Urothelium cell line (cell line): ENCODE results near the gene CCT7.
"Not testable (repeated sequence)": the region's sequence is repeated elsewhere in the genome, so short reads cannot be mapped to it uniquely, and the experiment has no call there.

ENCODE experiments used
- DNase-seq: peaks from one replicate; pipeline ENCODE4 v3.0.0; 2011; ENCODE audit warnings: low spot score, mixed read lengths
- FAIRE-seq: peaks from 2 replicates; lab custom pipeline; 2011; peaks lifted over from hg19 to GRCh38; lab: Jason Lieb, UNC

Gene CCT7

DNA sequence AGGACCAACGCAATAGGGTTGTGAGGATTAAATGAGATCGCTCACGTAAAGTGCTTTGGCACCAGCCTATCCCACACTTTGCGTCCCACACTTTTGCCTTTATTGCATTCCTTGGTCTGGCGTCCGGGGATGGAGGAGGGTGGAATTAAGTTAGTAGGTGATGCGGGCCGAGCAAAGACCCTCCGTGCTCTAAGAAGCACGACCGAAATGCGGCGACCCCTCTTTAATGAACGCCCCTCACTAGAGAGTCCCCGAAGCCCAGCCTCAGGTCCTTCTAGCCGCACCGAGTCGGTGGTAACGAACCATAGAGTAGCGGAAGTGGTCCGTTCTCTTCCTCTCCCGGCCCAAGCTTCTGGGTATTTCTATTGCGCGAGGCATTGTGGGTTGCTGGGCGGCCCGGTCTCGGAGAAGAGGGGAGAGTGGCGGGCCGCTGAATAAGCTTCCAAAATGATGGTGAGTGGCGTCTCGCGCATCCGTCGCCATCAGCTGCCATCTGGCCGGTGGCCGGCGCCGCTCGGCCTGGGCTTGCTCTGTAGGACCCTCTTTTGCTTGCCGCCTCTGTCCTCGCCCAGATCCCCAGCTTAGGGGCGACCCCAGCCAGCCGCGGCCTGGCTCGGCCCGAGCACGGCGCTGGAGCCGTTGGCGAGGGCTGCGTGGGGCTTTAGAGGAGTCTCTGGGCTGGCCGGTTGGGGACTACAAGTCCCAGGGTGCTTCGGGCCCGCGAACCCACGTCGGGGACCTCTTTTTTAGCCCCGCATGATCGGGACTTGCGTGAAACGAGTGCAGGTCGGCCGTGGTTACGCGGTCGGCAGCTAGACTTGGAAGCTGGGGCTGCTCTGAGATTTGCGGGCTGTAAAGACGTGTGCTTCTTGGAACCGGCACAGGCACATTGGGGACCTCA is at the start of gene CCT7:
Gene CCT7 (plus strand): TSS at position 377 of the 901 bp plus-strand sequence. CDS start 71 bp downstream, at position 448.
- no peak for FAIRE-seq
- peak; percentile 94 for DNase-seq

DNA sequence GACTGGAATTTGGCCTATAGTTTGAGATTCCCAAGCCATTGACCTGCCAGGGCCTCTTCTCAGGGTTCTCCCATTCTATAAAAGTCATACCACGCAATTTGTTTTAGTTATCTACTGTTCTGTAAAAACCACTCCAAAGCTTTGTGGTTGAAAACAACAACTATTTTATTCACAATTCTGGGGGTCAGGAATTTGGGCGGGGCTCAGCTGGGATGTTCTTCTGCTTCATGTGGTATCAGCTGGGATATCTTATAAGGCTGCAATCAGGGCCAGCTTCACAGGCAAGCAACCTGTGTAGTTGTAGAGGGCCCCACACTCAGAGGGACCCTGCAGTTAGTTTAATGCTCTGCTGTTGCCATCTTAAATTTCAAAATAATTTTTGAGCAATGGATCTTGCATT is 48.1 kb upstream of the CCT7 start:
- FAIRE-seq, result no peak
- DNase-seq, result no peak

DNA sequence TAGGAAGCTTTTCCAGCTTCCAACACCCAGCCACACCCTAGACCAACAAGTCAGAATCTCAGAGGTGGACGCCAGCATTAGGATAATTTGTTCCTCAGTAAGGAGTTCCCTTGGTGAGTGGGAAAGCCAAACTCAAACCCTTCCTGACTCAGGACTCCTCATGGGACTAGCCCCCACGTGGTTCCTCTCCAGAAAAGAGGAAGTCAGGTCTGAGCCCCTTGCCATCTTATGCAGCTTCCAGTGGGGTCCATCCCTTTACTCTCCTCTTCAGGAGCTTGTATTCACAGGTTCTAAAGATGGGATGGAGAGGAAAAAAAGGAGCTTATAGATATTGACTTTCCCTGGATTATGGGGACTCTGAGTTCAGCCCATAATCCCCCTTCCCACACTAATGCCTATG is 46.6 kb upstream of the CCT7 start:
- DNase-seq (no peak), FAIRE-seq (no peak)

DNA sequence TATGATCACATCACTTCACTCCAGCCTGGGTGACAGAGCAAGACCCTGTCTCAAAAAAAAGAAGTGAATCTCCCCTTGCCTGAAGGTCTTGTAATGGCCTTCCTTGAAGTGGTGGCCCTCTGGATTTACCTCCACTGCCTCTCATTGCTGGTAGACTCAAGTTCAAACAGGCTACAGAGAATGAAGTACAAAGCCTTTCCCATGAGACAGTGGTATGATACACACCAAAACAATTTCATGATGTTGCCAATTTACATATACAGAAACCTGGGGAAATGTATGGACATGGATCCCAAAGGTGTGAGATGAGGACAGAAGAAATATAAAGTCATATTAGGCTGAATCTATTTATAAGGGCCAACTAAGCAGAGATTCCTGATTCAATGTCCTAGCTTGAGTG is 36.5 kb upstream of the CCT7 start:
- FAIRE-seq, result no peak
- DNase-seq, result no peak

DNA sequence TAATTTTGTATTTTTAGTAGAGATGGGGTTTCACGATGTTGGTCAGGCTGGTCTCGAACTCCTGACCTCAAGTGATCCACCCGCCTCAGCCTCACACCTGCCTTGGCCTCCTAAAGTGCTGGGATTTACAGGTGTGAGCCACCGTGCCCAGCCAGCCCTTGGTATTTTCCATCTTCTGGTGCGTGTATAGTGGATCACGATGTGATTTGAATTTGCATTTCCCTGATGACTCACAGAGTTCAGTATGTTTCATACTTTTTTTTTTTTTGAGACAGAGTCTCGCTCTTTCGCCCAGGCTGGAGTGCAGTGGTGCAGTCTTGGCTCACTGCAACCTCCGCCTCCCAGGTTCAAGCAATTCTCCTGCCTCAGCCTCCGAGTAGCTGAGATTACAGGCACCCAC is 33.8 kb upstream of the CCT7 start:
- FAIRE-seq, DNase-seq: not testable (repeated sequence)

DNA sequence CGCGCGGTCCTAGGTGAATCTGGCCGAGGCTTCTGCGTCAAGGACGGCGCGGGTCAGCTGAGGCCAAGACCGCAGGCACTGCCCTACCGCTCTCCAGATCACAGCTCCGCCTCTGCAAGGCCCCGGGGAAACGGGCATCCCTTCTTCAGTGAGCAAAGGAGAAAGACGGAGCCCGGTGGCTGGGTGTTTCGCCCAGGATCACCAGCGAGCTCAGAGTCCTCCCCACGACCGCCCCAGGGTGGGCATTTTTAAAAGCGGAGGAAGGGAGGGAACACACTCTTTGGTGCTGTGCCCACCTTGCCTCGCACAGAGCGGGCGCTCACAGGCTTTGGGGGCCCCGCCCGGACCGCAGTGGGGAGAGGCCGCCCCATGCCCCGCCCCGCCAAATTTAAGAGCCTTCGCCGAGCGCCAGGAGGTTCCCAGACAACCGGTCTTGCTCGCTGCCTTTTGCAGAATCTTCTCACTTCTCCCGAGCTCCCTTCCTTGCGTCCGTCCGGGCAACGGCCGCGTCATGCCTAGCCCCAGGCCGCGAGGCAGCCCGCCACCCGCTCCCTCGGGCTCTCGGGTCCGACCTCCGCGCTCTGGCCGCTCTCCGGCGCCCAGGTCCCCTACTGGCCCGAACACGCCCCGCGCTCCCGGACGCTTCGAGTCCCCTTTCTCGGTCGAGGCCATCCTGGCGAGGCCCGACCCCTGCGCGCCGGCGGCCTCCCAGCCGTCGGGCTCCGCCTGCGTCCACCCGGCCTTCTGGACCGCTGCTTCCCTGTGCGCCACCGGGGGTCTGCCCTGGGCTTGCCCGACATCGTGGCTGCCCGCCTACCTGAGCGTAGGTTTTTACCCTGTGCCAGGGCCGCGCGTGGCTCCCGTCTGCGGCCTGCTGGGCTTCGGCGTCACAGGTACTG is 31.7 kb upstream of the CCT7 start, which contains the start of gene NOTO:
Gene NOTO (plus strand): TSS at position 419 of the 899 bp plus-strand sequence. CDS start 93 bp downstream, at position 512.
- DNase-seq, result no peak

DNA sequence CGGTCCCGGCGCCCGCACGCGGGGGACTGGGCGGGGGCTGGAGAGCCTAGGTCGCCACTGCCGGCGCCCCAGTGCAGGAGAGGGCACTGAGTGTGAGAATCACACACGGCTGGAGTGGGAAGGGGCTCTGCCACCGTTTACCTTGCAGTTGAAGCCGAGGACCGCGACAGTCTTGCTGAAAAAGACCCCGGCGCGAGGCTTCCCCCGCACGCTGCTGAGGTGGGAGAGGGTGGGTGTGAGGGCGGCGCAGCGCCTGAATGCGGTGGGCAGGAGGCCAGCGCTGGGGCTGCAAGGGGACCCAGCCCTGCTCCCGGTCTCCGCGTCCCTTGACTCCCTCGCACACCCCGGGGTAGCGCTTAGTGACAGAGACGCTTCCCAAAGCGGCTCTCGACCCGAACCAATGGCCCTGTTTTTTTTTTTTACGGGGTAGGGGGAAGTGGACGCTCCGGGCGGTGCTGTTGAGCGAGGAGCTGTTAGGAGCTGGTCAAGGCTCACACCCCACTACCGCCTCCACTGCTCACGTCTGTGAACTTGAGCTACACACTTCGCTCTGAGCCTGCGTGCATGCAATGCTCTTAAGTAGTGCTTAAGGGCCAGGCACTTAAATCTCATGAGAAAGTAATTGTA is 30.9 kb upstream of the CCT7 start:
- no peak for DNase-seq
- FAIRE-seq, result no peak

More for the DNA sequence above, 31.7 kb upstream of the CCT7 start, which contains the start of gene NOTO:
- no peak for FAIRE-seq

DNA sequence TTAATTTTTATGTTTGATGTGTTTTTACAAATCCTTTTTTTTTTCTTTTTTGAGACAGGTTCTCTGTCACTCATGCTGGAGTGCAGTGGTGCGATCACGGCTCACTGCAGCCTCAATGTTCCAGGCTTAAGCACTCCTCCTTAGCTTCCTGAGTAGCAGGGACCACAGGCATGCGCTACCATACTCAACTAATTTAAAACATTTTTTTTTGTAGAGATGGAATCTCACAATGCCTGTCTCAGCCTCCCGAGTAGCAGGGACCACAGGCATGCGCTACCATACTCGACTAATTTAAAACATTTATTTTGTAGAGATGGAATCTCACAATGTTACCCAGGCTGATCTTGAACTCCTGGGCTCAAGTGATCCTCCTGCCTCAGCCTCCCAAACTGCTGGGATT is 28.5 kb upstream of the CCT7 start:
- FAIRE-seq, result no peak
- DNase-seq, result no peak

DNA sequence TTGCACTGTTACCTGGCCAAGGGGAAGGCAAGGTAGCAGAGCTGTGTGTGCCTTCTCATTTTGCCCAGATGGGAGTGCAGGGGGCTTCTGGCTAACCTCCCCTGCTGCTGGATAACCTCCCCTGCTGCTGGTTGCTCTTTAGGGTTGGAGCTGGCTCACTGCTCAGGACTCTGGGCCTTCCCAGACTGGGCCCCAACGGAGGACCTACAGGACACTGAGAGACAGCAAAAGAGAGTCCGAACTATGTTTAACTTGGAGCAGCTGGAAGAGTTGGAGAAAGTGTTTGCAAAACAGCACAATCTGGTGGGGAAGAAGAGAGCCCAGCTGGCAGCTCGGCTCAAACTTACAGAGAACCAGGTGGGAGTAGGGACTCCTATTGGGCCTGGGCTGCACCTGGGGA is 25.9 kb upstream of the CCT7 start:
- FAIRE-seq (no peak), DNase-seq (no peak)

DNA sequence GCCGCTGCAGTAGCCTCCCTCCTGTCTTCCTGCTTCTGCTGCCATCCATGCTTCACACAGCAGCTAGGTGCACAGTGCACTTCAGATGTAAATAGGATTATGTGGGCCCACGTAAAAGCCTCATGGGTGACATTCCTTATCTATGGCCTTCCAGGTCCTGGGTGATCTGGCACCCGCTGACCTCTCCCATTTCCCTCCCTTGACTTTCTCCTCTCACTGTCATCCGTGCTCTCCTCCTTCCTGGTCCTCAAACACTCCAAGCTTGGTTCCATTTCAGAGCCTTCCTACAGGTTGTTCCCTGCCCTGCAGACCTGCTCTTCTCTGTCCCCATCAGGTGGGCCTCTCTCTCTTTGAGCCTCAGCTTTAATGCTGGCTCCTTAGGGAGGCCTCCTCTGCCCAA is 24.1 kb upstream of the CCT7 start:
- FAIRE-seq, result no peak
- no peak for DNase-seq

DNA sequence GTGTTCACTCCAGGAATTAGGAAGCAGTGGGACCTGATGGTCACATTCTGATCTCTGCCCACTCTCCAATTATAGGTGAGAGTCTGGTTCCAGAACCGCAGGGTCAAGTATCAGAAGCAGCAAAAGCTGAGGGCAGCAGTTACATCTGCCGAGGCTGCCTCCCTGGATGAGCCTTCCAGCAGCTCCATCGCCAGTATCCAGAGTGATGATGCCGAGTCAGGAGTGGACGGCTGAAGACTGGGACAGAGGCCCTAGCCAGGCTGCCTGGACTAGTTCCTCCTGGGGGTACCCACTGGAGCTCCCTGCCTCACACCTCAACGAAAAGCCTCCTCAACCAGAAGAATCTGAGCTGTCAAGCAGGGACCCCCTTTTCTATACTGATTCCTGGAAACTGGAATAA is 23.4 kb upstream of the CCT7 start:
- no peak for FAIRE-seq
- DNase-seq, result no peak

DNA sequence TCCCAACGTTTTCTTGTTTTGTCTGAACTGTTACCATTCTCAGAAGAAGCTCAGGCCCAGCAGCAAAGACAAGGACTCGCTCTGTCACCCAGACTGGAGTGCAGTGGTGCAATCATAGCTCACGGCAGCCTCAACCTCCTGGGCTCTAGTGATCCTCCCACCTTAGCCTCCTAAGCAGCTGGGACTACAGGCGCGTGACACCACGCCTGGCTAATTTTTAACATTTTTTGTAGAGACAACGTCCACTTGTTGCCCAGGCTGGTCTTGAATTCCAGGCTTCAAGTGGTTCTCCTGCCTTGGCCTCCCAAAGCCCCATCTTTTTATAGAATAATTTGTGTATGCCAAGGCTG is 22.0 kb upstream of the CCT7 start:
- DNase-seq, result no peak
- FAIRE-seq, result no peak

DNA sequence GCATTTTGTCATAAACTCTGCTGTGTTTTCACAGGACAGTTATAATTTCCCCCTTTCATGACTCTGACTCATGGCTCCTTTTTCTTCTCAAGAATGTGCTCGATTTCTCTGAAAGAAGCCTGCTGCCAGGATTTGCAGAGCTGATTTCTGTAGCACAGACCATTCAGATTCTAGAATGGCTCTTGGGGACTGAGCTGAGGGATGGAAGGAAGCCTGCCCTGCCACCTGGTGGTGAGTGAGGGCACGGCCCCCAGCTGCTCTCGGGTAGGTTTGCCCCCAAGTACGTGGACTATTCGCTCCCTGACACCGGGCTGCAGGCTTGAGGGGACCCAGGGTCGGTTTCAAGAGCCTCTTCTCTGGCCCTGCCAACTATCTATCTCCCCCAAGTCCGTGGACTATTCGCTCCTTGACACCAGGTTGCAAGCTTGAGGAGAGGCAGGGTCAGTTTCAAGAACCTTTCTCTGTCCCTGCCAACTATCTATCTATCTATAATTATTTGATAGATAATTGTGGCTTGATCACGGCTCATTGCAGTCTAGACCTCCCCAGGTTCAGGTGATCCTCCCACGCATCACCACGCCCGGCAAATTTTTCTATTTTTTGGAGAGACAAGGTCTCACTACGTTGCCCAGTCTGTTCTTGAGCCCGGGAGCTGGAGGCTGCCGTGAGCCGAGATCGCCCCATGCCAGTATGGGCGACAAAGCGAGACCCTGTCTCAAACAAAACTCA is 21.5 kb upstream of the CCT7 start:
- DNase-seq (peak; percentile 89), FAIRE-seq (no peak)

DNA sequence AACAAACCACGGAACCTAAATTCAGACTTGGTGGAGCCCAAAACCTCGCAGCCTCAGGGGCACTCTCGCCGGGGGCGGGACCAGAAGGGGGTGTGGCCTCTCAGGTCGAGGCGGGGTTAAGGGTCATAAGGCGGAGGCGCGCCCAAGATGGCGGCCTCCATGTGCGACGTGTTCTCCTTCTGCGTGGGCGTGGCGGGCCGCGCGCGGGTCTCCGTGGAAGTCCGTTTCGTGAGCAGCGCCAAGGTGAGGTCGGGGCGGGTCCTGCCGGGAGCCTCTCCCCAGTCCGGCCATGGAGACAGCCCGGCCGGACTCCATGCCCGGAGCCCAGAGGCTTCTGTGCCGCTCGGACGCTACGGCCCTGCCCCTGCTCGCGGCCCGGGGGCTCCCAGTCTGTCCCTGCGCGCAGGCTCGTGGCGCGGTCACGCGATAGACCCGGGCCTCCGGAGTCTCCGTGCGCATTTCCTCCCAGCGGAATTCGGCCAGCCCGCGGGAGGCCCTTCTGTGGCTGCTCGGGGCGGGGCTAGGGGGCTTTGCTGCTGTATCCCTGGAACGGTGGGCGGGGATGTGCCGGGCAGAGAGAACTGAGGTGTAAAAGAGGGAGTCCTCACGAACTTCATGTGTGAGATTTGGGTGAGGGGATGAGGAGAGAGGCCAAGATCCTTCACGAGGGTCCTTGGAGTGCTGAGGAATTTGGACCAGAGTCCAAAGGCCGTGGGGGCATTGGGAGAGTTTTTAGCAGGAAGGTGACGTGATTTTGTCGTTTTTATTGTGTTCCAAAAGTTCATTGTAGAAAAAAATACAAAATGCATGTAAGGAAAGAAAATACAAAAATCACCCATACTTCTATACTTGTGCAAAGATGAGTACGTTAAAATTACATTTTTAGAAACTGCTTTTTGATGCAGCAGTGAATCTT is 19.7 kb upstream of the CCT7 start, which contains the start of gene SMYD5:
Gene SMYD5 (plus strand): TSS at position 126 of the 916 bp plus-strand sequence. CDS start 22 bp downstream, at position 148.
- DNase-seq (peak; percentile 95), FAIRE-seq (peak; percentile 81)

DNA sequence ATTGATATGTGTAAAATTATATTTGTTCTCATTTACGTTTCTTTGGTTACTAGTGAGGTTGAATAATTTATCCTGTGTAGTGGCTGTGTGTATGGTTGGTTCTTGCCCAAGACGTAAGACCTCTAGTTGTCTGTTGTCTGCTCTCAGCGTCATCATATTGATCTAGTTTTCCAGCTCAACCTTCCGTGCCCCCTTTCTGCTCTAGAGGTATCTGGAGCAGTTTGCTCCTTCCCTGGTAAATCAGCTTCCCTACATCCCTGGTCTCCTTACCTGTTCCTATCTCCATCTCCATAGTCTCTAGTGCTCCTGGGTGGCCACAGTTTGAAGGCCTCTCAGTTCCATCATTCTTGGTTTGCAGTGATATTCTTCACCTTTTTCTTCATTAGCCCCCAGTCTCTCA is 18.9 kb upstream of the CCT7 start:
- DNase-seq (no peak), FAIRE-seq (no peak)

DNA sequence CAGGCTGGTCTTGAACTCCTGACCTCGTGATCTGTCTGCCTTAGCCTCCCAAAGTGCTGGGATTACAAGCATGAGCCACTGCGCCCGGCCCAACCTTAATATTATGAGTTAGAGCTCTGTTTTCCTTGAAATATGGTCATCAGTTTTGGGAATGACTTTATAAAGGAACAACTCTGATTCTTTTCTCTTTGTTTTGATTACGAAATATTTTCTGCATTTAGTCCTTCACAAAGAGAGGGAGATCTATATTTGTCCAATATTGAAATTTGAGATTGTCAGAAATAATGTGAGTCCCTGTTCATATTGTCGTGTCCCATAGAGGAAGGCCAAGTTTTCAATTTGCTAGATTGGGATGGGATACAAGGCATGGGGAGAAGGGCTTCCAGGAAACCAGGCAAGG is 16.9 kb upstream of the CCT7 start:
- FAIRE-seq, result no peak
- DNase-seq, result no peak

DNA sequence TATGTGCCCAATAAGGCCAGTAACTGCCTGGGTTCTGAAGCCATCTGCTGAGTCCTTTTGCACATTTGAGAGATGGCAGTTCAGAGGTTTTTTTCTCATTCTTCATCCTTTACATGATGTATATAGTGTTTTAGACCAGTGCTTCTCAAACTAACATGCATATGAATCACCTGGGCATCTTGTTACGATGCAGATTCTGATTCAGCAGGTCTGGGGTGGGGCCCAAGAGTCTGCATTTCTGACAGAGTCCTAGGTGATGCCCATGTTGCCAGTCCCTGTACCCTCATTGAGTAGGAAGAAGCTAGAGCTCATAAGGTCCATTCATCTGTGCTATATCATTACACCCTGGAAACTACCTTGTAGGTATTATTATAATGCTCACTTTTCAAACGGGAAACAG is 16.3 kb upstream of the CCT7 start:
- no peak for DNase-seq
- no peak for FAIRE-seq

DNA sequence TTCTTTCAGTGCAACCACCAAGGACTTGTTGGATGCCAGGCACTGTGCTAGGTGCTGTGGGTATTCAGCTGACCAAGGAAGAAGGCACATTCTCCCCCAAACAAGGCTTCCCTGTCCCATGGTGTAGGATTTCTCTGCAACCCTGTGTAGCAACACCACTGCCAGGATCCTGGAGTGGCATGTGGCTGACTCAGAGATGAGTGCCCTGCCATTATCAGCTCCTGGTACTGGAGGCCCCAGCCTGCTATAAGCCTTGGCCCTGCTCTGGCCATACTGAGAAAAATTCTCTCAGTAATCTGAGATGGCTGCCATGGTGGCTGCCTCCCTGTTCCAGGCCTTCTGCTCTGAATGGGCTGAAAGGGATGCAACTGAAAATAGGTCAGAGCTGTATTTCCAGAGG is 15.8 kb upstream of the CCT7 start:
- FAIRE-seq (no peak), DNase-seq (no peak)

DNA sequence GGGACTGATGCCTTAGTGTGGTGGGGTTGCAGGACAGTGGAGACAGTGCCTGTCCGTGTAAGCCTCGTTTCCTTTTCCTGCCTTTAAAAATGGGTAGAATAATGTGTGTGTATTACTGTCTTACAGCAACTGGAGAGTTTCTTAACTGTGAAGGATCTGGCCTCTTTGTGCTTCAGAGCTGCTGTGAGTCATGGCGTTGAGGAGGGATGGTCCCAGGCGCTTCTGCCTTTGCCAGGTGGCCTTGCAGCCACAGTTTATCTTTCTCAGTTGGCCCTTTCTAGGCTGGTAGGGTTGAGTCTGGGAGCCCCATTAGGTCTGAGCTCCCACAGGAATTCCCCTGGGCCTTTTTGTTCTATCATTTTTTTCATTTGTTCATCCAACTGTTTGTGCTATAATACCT is 10.3 kb upstream of the CCT7 start:
- FAIRE-seq, result no peak
- DNase-seq, result no peak
